ENCODE results near the gene DMPK.

Gene DMPK

DNA sequence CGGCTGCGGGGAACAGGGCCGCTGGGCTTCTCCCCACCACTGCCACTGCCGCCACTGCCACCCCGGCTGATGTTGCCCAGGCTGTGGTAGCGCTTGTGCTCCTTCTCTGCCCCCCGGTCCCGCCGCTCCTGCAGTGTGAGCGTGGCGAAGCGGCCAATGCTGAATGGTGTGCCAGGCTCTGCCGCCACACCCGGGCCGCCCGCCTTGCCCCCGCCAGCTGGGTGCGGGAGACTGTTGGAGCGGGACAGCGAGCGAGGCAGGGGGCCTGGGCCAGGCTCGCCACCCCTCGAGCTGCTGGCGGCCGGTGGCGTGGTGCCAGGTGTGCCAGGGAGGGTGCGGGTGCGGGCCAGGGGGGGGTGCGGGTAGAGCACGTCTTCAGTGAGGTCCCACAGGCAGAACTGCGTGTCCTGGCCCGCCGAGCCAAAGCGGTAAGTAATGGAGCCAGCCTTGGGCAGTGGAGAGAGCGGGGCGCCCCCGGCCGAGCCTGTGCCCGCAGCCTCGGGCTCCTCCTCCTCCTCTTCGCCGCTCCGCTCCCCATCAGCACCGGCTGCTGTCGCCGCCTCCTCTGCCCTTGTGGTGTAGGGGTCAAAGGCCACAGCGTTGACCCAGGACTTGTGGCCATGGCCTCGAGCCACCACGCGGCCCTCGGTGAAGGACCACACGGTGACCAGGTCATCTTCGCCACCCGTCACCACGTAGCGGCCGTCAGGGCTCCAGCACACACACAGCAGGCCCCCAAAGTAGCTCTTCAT lies 3.7 kb upstream of the DMPK start:
- peaks cover 24% of the 10 kb centered on the region for H3K27me3 Mint-ChIP-seq (ENCODE audit: low read depth)
- H3K4me1 Mint-ChIP-seq (ENCODE audit: low read depth) = peaks cover 4% of the 10 kb centered on the region
- DNase-seq (ENCODE audit: low spot score) = no peak
- H3K27ac Mint-ChIP-seq = no peak overlapping the region
- H3K36me3 Mint-ChIP-seq (ENCODE audit: low read depth) = peaks cover 27% of the 10 kb centered on the region
- no peak overlapping the region for H3K4me3 Mint-ChIP-seq
- no peaks in the 10 kb centered on the region for H3K9me3 Mint-ChIP-seq

DNA sequence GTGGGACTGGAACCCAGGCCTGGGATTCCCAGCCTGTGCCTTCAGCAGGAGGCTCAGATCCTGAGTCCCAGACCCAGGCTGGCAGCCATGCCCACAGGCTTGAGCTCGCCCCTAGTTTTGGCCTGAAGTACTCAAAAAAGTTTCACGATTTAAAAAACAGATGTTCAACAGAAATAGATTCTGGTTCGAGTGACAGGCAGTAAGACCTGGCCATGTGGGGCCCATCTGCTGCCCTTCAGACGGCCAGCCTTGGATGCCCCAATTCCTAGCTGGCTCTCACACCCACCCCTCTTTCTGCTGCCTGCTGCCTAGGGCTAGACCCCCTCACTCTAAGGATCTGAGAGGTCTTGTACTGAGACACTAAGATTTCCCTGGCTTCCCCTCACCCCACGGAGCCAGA lies 2.8 kb upstream of the DMPK start:
- Mint-ChIP-seq H3K4me1 (ENCODE audit: low read depth) (peaks cover 1% of the 10 kb centered on the region), H3K27me3 (ENCODE audit: low read depth) (peaks cover 25% of the 10 kb centered on the region), H3K27ac (no peak overlapping the region), H3K9me3 (no peaks in the 10 kb centered on the region), H3K4me3 (no peak overlapping the region), H3K36me3 (ENCODE audit: low read depth) (peaks cover 24% of the 10 kb centered on the region)
- DNase-seq (ENCODE audit: low spot score) = no peak

DNA sequence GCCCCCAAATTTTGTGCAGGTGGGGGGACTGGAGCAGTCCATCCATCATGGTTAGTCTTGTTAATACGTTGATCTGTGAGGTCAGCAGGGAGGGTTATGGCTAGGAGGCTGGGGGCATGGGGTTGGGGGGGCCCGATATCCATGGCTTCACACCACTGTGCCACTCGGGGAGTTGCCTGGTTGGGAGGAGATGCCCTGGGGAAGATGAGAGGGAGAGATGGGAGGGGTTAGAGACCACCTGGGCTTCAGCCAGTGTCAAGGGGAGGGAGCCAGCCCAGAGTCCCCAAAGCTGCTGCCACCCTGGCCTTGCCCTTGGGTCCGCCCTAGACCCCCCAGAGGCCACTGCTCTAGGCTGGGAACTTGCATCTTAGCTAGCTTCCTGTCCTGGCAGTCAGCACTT lies 1.8 kb upstream of the DMPK start:
- DNase-seq (ENCODE audit: low spot score) = no peak
- no peak overlapping the region for H3K27ac Mint-ChIP-seq

DNA sequence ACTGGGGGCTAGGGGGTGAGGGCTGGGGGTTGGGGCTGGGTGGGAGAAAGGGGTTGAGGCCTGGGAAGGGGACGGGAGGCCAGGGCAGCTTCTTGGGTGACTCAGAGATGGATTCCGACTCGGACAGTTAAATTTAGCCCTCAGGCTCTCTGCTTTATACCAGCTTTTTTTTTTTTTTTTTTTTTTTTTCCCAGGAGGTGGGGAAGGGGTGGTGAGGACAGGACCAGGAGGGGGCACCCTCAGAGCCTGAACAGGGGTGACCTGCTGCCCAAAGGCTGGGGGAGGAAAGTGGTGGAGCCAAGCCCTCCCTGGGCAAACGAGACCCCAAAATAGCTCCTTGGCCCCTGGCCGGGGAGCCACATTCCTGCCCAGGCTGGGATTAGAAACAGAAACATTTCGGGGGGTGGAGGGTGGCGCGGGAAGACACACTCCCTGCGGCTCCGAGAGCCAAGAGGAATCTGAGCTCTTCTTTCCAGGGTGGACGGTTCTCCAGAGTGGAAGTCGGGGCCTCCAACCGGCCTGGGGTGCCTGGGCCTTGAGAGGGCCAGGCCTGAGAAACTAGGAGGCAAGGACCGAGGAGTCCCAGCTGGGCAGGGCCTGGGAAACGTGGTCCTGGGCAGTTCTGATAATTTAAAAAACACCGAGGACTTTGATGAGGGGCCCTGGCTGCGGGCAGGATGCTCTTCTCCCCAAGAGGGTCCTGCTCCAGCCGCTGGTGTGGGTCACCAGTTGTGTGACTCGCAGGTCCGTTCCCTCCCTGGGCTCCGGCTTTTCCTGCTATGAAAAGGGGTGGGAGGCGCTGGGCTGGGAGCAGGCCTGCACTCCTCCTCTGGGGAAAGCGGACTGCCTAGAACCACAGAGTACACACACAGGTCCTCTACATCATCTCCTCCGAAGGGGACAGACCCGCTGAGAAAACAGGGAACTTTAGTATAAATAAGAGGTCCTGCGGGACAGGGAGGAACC lies 813 bp upstream of the DMPK start:
- H3K4me1 Mint-ChIP-seq (ENCODE audit: low read depth) = peaks cover 17% of the 10 kb centered on the region
- DNase-seq (ENCODE audit: low spot score) = no peak
- no peaks in the 10 kb centered on the region for H3K9me3 Mint-ChIP-seq
- H3K4me3 Mint-ChIP-seq = no peak overlapping the region
- H3K36me3 Mint-ChIP-seq (ENCODE audit: low read depth) = peaks cover 6% of the 10 kb centered on the region
- peaks cover 13% of the 10 kb centered on the region for H3K27me3 Mint-ChIP-seq (ENCODE audit: low read depth)
- H3K27ac Mint-ChIP-seq = no peak overlapping the region

More for the DNA sequence above, 1.8 kb upstream of the DMPK start:
- Mint-ChIP-seq H3K4me1 (ENCODE audit: low read depth) (peaks cover 10% of the 10 kb centered on the region), H3K4me3 (no peak overlapping the region), H3K27me3 (ENCODE audit: low read depth) (peaks cover 21% of the 10 kb centered on the region), H3K36me3 (ENCODE audit: low read depth) (peaks cover 16% of the 10 kb centered on the region), H3K9me3 (no peaks in the 10 kb centered on the region)

DNA sequence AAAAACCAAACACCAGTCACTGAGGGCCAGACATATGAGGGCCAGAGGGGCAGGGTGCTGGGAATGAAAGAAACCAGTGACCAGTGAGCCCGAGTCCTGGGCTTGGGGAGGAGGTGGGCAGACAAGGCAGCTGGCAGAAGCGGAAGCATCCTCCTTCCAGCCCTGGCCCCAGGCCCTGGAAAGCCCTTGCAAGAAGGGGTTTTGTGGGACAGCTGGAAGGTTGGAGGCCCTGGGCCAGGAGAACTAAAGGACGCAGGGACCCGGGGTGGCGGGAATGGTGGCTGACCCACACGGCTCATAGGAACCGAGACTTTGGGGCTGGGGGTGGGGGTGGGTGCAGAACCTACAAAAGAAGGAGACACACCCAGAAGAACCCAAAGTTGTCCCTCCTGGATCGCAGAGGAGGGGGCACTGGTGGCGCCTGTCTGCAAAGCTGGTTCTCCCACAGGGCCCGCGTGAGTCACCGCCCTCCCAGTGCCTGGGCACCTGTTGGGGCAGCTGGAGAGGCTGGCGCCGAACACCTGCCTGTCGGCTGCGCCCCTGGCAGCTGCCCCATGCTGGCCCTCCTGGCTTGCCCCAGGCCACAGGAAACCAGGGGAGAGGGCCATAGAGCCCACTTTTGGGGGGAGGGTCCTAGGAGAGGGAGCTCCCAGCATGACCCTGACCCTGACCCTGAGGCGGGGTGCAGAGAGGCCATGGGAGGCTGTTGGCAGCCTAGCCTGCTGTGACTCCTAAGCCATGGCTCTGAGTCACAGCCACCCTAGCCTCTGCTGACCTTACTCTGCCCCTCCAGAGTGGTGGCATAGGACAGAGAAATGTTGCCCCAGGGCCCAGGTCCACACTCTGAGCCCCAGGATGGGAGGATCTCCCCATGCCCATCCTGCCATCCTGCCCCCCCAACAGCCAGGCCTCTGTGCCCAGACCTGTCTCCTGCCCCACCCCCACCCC lies 802 bp downstream of the DMPK start:
- Mint-ChIP-seq H3K9me3 (no peaks in the 10 kb centered on the region), H3K4me3 (no peak overlapping the region), H3K27ac (no peak overlapping the region)

DNA sequence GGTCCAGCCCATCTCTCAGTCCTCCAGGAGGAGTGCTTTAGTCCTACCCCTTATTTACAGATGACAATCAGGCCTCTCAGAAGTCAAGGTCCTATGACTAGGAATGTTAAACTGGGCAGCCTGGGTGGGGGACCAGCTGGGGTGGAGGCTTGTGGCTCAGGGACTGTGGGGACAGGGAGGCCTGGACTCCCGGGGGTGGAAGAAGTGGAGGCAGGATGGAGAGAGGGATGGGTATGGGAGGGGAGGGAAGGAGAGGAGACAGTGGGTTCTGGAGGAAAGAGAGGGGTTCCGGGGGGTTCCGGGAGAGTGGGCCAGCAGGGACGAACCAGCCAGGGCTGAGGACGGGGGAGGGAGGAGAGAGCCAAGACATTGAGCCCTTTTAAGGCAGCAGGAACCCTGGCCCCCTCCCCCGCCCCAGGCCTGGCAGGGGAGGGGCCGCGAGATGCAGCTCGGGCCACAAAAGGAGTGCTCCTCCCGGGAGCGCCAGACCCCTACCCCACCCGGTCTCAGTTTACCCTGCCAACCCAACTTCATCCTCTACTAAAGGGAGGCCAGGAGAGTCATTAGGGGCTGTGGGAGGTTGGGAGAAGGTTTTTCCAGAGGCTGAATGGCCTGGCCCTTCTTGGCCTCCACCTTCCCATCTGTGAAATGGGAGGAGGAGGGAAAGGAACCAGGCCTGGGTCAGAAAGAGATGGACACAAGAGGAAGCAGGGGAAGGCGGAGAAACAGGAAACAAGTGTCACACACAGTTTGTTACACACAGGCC lies 1.7 kb downstream of the DMPK start:
- H3K4me3 Mint-ChIP-seq = no peak overlapping the region
- H3K4me1 Mint-ChIP-seq (ENCODE audit: low read depth) = peaks cover 17% of the 10 kb centered on the region
- no peak for DNase-seq (ENCODE audit: low spot score)
- no peaks in the 10 kb centered on the region for H3K36me3 Mint-ChIP-seq (ENCODE audit: low read depth)
- H3K27ac Mint-ChIP-seq = no peak overlapping the region
- peaks cover 10% of the 10 kb centered on the region for H3K27me3 Mint-ChIP-seq (ENCODE audit: low read depth)
- no peaks in the 10 kb centered on the region for H3K9me3 Mint-ChIP-seq

More for the DNA sequence above, 802 bp downstream of the DMPK start:
- no peak for DNase-seq (ENCODE audit: low spot score)
- Mint-ChIP-seq H3K27me3 (ENCODE audit: low read depth) (peaks cover 10% of the 10 kb centered on the region), H3K36me3 (ENCODE audit: low read depth) (no peaks in the 10 kb centered on the region), H3K4me1 (ENCODE audit: low read depth) (peaks cover 17% of the 10 kb centered on the region)

DNA sequence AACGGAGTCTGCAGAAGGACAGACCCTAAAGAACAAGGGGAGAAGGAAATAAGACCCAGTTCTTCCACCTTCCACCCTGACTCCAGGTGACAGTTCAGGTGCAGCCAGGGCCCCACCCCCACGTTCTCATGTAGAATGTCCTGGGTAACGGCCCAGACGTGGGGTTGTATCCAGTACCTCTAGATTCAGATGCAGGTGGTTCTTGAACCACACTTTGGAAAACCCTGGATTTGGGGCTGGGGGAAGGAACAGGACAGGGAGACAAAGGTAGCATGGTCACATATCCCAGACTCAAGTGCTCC lies 2.2 kb downstream of the DMPK start:
- no peak for DNase-seq (ENCODE audit: low spot score)
- peaks cover 17% of the 10 kb centered on the region for H3K4me1 Mint-ChIP-seq (ENCODE audit: low read depth)
- peaks cover 10% of the 10 kb centered on the region for H3K27me3 Mint-ChIP-seq (ENCODE audit: low read depth)
- no peak overlapping the region for H3K27ac Mint-ChIP-seq
- no peak overlapping the region for H3K4me3 Mint-ChIP-seq
- no peaks in the 10 kb centered on the region for H3K36me3 Mint-ChIP-seq (ENCODE audit: low read depth)
- no peaks in the 10 kb centered on the region for H3K9me3 Mint-ChIP-seq

DNA sequence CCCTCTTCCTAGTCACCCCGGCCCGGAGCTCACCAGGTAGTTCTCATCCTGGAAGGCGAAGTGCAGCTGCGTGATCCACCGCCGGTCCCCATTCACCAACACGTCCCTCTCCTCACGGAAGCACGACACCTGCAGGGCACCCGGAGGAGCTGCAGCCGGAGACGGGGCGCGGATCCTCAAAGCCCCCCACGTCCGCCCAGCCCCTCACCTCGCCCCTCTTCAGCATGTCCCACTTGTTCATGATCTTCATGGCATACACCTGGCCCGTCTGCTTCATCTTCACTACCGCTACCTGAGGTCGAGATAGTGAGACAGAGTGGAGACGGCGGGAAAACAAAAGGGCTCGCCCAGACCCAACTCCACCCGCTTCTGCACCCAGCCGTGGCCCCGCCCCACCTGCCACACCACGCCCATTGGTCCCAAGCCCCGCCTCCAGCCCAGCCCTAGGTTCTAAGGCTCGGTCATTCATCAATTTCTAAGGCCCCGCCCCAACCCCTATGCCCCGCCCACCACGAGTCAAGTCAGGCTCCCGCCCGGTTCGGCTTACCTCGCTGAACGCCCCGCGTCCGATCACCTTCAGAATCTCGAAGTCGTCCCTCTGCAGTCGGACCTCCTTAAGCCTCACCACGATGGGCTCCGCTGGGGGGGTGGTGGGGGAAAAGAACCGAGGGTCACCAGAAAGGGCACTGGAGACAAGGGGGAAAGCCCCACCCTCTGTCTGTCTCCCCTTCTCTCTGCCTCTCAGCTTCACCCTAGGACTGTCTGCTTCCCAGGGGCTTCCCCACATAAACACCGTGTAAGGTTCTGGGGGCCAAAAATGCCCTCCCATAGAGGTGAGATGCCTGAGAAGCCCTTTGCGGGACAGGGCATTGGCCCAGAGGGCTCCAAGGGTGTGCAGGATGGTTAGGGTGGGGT lies 2.8 kb downstream of the DMPK start:
- H3K27me3 Mint-ChIP-seq (ENCODE audit: low read depth) = peaks cover 10% of the 10 kb centered on the region
- peak; percentile 84 for DNase-seq (ENCODE audit: low spot score)
- H3K4me1 Mint-ChIP-seq (ENCODE audit: low read depth) = peaks cover 17% of the 10 kb centered on the region
- H3K4me3 Mint-ChIP-seq = peak overlapping the region; percentile 78
- no peaks in the 10 kb centered on the region for H3K36me3 Mint-ChIP-seq (ENCODE audit: low read depth)
- H3K9me3 Mint-ChIP-seq = no peaks in the 10 kb centered on the region
- H3K27ac Mint-ChIP-seq = peak overlapping the region; percentile 11

DNA sequence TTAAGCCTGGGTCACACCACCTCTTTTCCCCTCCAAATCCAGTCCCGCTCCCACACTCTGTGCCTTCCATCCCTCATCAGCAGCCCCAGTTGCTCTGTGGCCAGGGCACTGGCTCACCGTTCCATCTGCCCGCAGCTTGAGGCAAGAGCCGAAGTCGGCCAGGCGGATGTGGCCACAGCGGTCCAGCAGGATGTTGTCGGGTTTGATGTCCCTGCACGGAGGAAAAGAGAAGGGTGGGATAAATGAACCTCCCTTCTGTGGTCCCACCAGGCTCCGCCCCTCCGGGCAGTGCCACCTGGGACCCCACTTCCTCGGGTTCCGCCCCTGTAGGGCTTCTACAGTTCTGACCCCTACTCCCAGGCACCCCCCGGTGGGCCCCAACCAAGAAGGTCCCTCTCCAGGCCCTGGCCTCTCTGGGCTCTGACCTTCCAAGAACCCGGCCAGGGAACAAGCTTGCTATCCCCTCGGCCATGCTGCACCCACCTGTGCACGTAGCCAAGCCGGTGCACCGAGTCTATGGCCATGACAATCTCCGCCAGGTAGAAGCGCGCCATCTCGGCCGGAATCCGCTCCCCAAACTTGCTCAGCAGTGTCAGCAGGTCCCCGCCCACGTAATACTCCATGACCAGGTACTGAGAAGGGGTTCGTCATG lies 4.2 kb downstream of the DMPK start:
- peaks cover 17% of the 10 kb centered on the region for H3K4me1 Mint-ChIP-seq (ENCODE audit: low read depth)
- no peak for DNase-seq (ENCODE audit: low spot score)
- H3K27me3 Mint-ChIP-seq (ENCODE audit: low read depth) = peaks cover 10% of the 10 kb centered on the region
- H3K4me3 Mint-ChIP-seq = peak overlapping the region; percentile 78
- no peaks in the 10 kb centered on the region for H3K9me3 Mint-ChIP-seq
- no peak overlapping the region for H3K27ac Mint-ChIP-seq
- no peaks in the 10 kb centered on the region for H3K36me3 Mint-ChIP-seq (ENCODE audit: low read depth)

DNA sequence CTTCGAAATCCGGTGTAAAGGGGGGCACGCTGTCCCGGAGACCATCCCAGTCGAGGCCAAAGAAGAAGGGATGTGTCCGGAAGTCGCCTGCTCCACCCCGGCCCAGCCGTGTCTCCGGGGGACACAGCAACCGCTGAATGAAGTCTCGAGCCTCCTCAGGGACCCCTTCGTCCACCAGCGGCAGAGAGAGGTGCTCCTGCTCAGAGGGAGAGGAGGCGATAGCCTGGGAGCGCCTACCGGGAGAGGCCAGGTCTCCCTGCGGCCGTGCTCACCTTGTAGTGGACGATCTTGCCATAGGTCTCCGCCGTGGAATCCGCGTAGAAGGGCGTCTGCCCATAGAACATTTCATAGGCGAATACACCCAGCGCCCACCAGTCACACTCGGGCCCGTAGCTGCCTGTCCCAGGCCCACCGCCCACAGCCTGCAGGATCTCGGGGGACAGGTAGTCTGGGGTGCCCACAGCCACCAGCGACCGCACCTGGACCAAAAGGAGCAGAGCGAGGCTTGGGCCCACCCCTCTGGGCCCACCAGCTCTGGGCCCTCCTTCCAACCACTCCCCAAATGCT lies 4.8 kb downstream of the DMPK start:
- H3K4me1 Mint-ChIP-seq (ENCODE audit: low read depth) = peaks cover 17% of the 10 kb centered on the region
- DNase-seq (ENCODE audit: low spot score) = no peak
- H3K27me3 Mint-ChIP-seq (ENCODE audit: low read depth) = peaks cover 10% of the 10 kb centered on the region
- H3K4me3 Mint-ChIP-seq = no peak overlapping the region
- no peaks in the 10 kb centered on the region for H3K9me3 Mint-ChIP-seq
- no peaks in the 10 kb centered on the region for H3K36me3 Mint-ChIP-seq (ENCODE audit: low read depth)
- H3K27ac Mint-ChIP-seq = no peak overlapping the region

DNA sequence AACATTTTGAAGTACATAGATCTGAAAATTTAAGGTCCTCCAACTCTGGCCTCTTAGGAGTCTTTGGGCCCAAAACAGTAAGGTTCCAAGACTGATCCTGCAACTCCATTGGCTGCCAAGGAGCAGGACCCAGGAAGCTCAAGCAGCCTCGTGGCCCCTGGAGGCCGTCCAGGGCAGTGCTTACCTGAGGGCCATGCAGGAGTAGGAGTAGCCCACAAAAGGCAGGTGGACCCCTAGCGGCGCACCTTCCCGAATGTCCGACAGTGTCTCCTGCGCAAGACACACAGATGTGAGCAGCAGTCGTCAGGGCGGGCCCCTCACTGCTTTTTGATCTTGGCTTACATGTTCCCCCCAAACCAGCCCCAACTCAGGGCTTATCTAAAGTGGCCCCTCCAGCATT lies 7.5 kb downstream of the DMPK start:
- no peaks in the 10 kb centered on the region for H3K9me3 Mint-ChIP-seq
- H3K36me3 Mint-ChIP-seq (ENCODE audit: low read depth) = no peaks in the 10 kb centered on the region
- H3K4me3 Mint-ChIP-seq = no peak overlapping the region
- DNase-seq (ENCODE audit: low spot score) = no peak
- H3K27me3 Mint-ChIP-seq (ENCODE audit: low read depth) = peaks cover 9% of the 10 kb centered on the region
- H3K4me1 Mint-ChIP-seq (ENCODE audit: low read depth) = peaks cover 17% of the 10 kb centered on the region
- no peak overlapping the region for H3K27ac Mint-ChIP-seq

DNA sequence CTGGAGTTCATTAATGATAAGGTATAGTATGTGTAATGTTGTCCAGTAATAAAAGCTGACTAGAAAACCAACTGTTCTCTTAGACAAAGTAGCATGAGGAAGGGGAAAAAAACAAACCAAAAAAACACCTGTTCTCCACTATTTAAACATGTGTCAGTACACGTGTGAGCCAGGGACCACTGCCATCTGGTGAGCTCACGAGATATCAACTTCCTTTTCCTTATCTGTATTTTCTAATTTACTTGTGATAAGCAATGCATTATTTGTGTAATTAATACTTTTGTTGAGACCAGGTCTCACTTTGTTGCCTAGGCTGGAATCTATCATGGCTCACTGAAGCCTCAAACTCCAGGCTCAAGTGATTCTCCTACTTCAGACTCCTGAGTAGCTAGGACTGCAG lies 8.9 kb downstream of the DMPK start:
- peaks cover 9% of the 10 kb centered on the region for H3K4me1 Mint-ChIP-seq (ENCODE audit: low read depth)
- H3K4me3 Mint-ChIP-seq = no peak overlapping the region
- no peaks in the 10 kb centered on the region for H3K9me3 Mint-ChIP-seq
- DNase-seq (ENCODE audit: low spot score) = no peak
- peaks cover 10% of the 10 kb centered on the region for H3K27me3 Mint-ChIP-seq (ENCODE audit: low read depth)
- H3K36me3 Mint-ChIP-seq (ENCODE audit: low read depth) = no peaks in the 10 kb centered on the region
- no peak overlapping the region for H3K27ac Mint-ChIP-seq

Measured in T-helper 2 cell treated with Interferon-gamma antibody and Interleukin-4, amounts not matched to agents 5 μg/mL and 100 μg/mL, for 36 hours (primary cell).